ENCODE measurements around the gene SIK2.

Gene SIK2

GRCh38 chr11:111601979-111602864 is at the start of gene SIK2:
TSS of gene SIK2 (plus strand) at chr11:111602449. CDS start at chr11:111602564, 115 bp downstream.
- POLR2A ChIA-PET, result interaction anchor here (0.6 to 1.1 kb wide), 3 partner anchors 163 to 217 kb away, joined by 3 to 4 read pairs (median 3); no protein-coding TSS in a partner anchor
- TF ChIP-seq, protein P1, sequence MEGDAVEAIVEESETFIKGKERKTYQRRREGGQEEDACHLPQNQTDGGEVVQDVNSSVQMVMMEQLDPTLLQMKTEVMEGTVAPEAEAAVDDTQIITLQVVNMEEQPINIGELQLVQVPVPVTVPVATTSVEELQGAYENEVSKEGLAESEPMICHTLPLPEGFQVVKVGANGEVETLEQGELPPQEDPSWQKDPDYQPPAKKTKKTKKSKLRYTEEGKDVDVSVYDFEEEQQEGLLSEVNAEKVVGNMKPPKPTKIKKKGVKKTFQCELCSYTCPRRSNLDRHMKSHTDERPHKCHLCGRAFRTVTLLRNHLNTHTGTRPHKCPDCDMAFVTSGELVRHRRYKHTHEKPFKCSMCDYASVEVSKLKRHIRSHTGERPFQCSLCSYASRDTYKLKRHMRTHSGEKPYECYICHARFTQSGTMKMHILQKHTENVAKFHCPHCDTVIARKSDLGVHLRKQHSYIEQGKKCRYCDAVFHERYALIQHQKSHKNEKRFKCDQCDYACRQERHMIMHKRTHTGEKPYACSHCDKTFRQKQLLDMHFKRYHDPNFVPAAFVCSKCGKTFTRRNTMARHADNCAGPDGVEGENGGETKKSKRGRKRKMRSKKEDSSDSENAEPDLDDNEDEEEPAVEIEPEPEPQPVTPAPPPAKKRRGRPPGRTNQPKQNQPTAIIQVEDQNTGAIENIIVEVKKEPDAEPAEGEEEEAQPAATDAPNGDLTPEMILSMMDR (IDR thresholded peaks at IDR 0.05; ENCODE audit: insufficient read depth, low read length, missing control alignments), result peak; percentile 98
- no peak for DNase-seq (ENCODE audit: low read depth, low spot score)
- peak within 1 kb of the TSS; percentile 78 for H3K4me3 ChIP-seq (ENCODE audit: low read depth, low read length)
- CTCF ChIA-PET, result interaction anchor here (0.8 to 6.7 kb wide), 15 partner anchors 9 to 240 kb away, joined by 3 to 145 read pairs (median 4); partner anchors contain the start of gene PPP2R1B

DNA sequence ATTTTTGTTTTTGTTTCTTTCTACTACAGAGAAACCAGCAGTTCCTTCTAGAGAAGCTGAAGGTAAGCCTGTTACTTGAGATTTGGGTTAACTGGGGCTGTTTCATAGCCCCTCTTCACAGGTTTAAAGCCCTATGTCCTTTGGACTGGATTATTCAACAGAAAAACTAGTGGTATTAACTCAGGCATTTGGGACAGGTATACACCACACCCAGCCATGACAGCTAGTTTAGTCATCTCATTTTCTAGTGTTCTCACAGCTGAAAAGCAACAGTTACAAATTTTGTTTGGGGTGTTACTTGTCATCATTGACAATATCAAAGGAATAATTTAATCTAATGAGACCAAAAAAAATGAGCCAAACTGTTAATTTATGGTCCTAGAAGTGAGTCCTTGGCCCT is 47.7 kb upstream of the SIK2 start:
- no peak for DNase-seq (ENCODE audit: low read depth, low spot score)
- ChIA-PET POLR2A (interaction anchor here (0.7 to 1.2 kb wide), 3 partner anchors 9 to 175 kb away, joined by 3 to 6 read pairs (median 3); no protein-coding TSS in a partner anchor), CTCF (interaction anchor here (0.8 to 3.1 kb wide), 7 partner anchors 9 to 223 kb away, joined by 3 to 13 read pairs (median 4); no protein-coding TSS in a partner anchor)
- no peak overlapping the region for H3K4me3 ChIP-seq (ENCODE audit: low read depth, low read length)
- TF ChIP-seq, protein P1 (IDR thresholded peaks at IDR 0.05; ENCODE audit: insufficient read depth, low read length, missing control alignments), result no peak

GRCh38 chr11:111555255-111555654 is 47.0 kb upstream of the SIK2 start:
- CTCF ChIA-PET, result interaction anchor here (0.8 to 3.1 kb wide), 5 partner anchors 10 to 222 kb away, joined by 3 to 13 read pairs (median 6); no protein-coding TSS in a partner anchor
- H3K4me3 ChIP-seq (ENCODE audit: low read depth, low read length), result no peak overlapping the region
- TF ChIP-seq, protein P1 (IDR thresholded peaks at IDR 0.05; ENCODE audit: insufficient read depth, low read length, missing control alignments), result no peak
- DNase-seq (ENCODE audit: low read depth, low spot score), result peak; percentile 83
- POLR2A ChIA-PET, result interaction anchor here (0.7 to 1.1 kb wide), 3 partner anchors 12 to 197 kb away, joined by 3 to 4 read pairs (median 3); no protein-coding TSS in a partner anchor

- CTCF ChIA-PET, result interaction anchor here (0.7 to 8.7 kb wide), 7 partner anchors 13 to 289 kb away, joined by 3 to 69 read pairs (median 3); no protein-coding TSS in a partner anchor
- POLR2A ChIA-PET, result interaction anchor here (0.9 to 1.9 kb wide), 2 partner anchors 11 to 16 kb away, joined by 3 to 7 read pairs; no protein-coding TSS in a partner anchor
- TF ChIP-seq, protein P1 (IDR thresholded peaks at IDR 0.05; ENCODE audit: insufficient read depth, low read length, missing control alignments), result peak; percentile 9
- peak; percentile 99 for DNase-seq (ENCODE audit: low read depth, low spot score)
- no peak overlapping the region for H3K4me3 ChIP-seq (ENCODE audit: low read depth, low read length)
Observed at GRCh38 chr11:111557425-111558111, 44.7 kb upstream of the SIK2 start.

GRCh38 chr11:111559800-111560464 is 42.3 kb upstream of the SIK2 start:
- ChIA-PET POLR2A (no interaction called here), CTCF (interaction anchor here (1.0 to 8.7 kb wide), 6 partner anchors 9 to 292 kb away, joined by 3 to 69 read pairs (median 3); partner anchors contain the start of gene LAYN)
- no peak overlapping the region for H3K4me3 ChIP-seq (ENCODE audit: low read depth, low read length)
- TF ChIP-seq, protein P1 (IDR thresholded peaks at IDR 0.05; ENCODE audit: insufficient read depth, low read length, missing control alignments), result no peak
- no peak for DNase-seq (ENCODE audit: low read depth, low spot score)
